ENCODE measurements around the gene TMEM88.

GRCh38 chr17:7841915-7842379 lies 12.9 kb upstream of the TMEM88 start:
- TF ChIP-seq CTCF (IDR thresholded peaks at IDR 0.05) (no peak), POLR2A (IDR thresholded peaks at IDR 0.05) (no peak), POLR2AphosphoS5 (IDR thresholded peaks at IDR 0.05; ENCODE audit: insufficient read depth in 1 of 2, low read depth in 1 of 2) (peak; percentile 47 to 84)
